Activated naive CD4-positive, alpha-beta T cell treated with anti-CD3 and anti-CD28 coated beads, Interleukin-2, amount 50 U/mL, for 72 hours (primary cell): ENCODE results near the gene SHCBP1. TPM values are rescaled to one million over a fixed set of nuclear protein-coding genes. Genes with fewer than 3 reads are reported as not detected.
"Not testable (repeated sequence)": the region's sequence is repeated elsewhere in the genome, so short reads cannot be mapped to it uniquely, and the experiment has no call there.

ENCODE experiments used
- ATAC-seq, 2 donors: fragments of 150-1000 bp; cut with Tn5 transposase; 2 replicates each; pipeline ENCODE4 v1.10.0; 2021; ENCODE audit warnings: mild to moderate bottlenecking in 2 of 2, moderate library complexity in 2 of 2
- DNase-seq, 2 donors: peaks; one replicate each; pipeline ENCODE4 v3.0.0; 2021 to 2022; ENCODE audit warnings: low spot score in 2 of 2
- H3K27ac Mint-ChIP-seq, 2 donors: one replicate each; pipeline ENCODE4 v1.8.0; 2022; ENCODE audit warnings: mild to moderate bottlenecking in 2 of 2, mixed read lengths in 2 of 2
- H3K36me3 Mint-ChIP-seq, 2 donors: one replicate each; pipeline ENCODE4 v1.8.0; 2022; ENCODE audit warnings: mixed read lengths in 2 of 2
- H3K9me3 Mint-ChIP-seq, 2 donors: one replicate each; pipeline ENCODE4 v1.8.0; 2022; ENCODE audit warnings: mixed read lengths in 2 of 2
- total RNA-seq, 2 donors: library from RNA; stranded (reverse); gene quantifications; one replicate each; pipeline ENCODE4 v1.2.3, GENCODE V29; 2022

The SHCBP1 gene, protein sequence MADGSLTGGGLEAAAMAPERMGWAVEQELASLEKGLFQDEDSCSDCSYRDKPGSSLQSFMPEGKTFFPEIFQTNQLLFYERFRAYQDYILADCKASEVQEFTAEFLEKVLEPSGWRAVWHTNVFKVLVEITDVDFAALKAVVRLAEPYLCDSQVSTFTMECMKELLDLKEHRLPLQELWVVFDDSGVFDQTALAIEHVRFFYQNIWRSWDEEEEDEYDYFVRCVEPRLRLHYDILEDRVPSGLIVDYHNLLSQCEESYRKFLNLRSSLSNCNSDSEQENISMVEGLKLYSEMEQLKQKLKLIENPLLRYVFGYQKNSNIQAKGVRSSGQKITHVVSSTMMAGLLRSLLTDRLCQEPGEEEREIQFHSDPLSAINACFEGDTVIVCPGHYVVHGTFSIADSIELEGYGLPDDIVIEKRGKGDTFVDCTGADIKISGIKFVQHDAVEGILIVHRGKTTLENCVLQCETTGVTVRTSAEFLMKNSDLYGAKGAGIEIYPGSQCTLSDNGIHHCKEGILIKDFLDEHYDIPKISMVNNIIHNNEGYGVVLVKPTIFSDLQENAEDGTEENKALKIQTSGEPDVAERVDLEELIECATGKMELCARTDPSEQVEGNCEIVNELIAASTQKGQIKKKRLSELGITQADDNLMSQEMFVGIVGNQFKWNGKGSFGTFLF
- total RNA-seq, result 10 to 100 TPM; 39.8 to 41.3 TPM

DNA sequence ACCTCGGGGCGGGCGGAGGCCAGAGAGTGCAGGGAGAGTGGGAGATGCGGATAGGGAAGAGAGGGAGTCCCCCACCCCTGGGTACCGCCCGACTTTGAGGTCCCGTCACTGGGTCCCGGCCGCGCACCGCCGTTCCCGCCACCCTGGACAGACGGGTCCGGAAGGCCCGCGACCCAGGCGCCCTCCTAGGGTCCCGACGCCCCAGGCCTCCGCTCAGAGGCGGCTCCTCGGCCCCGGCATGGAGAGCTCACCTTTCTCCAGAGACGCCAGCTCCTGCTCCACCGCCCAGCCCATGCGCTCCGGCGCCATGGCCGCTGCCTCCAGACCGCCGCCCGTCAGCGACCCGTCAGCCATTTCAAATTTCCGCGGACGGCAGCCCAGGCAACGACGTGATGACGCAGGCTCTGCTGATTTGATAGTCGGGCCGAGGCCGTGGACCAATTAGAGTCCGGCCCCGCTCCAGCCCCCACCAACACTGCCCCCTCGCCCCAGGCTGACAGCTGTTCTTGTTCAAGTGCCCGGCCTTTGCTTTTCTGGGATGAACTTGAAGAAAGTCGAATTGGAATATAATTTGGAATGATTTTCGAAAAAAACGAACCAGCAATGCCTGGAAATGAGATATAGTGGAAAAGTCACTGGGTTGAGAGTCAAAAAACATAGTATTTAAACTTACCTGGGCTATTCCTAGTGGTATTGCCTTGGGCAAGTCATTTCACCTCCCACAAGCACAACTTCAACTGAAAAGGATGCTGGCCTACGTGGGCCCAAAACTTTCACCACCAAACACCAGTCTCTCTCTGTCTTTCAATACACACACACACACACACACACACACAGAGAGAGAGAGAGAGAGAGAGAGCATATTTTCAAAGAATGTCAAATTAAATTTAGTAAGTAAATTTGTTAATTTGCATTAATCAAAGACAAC is at the start of gene SHCBP1:
TSS of gene SHCBP1 (minus strand) at position 374 of the 928 bp plus-strand sequence. CDS start at position 354, 20 bp downstream.
- ATAC-seq (peak; percentile 98), DNase-seq (peak; percentile 83 to 84)
- Mint-ChIP-seq H3K9me3 (no peaks in the 10 kb centered on the region), H3K27ac (peak within 1 kb of the TSS; percentile 91 to 94), H3K36me3 (peaks cover 16% of the 10 kb centered on the region in 2 donors)

DNA sequence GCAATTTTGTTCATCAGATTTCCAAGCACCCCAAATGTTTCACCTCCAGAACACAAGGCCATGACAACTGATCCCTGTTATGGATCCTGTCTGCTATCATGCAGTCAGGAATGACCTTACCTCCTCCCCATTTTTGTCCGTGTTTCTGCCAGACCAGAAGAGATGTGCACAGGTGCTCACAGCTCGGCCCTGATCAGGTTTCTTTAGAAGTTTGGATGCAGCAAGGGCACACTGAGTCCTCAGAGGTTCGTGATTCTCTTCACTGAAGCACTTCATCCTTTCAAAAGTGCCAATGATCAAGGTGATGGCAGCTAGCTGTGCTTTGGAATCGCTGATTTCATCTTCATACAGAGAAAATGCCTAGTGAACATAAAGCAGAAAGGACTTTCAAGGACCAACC is 40.9 kb upstream of the SHCBP1 start:
- H3K27ac Mint-ChIP-seq, result no peak overlapping the region
- DNase-seq (no peak), ATAC-seq (no peak)
- peaks cover 5 to 7% of the 10 kb centered on the region in 2 donors for H3K36me3 Mint-ChIP-seq
- H3K9me3 Mint-ChIP-seq, result no peaks in the 10 kb centered on the region

DNA sequence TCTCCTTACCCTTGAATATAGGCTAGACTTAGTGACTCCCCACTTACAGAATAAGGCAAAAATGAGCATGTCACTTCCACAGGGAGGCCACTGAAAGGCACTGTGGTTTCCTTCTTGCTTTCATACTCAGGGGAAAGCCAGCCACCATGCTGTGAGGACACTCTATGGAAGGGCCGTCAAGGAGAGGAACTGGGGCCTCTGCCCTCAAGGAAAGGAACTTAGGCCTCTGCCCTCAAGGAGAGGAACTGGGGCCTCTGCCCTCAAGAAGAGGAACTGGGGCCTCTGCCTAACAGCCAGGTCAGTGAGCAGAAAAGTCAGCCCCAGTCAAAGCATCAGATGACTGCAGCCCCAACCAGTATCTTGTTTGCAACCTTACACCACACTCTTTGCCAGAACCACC is 37.7 kb upstream of the SHCBP1 start:
- ATAC-seq (peak; percentile 87), DNase-seq (no peak)
- H3K27ac Mint-ChIP-seq, result peak overlapping the region in 1 of 2 donors; percentile 84
- peaks cover 7 to 10% of the 10 kb centered on the region in 2 donors for H3K36me3 Mint-ChIP-seq
- no peaks in the 10 kb centered on the region for H3K9me3 Mint-ChIP-seq

DNA sequence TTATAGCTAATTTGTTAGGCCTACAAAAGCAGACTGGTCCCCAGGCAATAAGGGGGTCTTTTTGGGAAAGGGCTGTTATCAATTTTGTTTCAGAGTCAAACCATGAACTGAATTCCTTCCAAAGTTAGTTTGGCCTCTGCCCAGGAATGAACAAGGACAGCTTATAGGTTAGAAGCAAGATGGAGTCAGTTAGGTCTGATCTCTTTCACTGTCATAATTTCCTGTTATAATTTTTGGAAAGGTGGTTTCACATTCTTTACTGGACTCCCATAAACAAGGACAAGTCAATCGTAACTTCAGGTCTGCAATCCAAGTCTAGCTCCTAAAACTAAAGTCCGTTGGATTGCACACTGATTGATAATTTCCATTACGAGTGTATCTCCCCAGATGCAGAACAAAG is 30.1 kb upstream of the SHCBP1 start:
- DNase-seq, result no peak
- Mint-ChIP-seq H3K36me3 (peaks cover 0 to 4% of the 10 kb centered on the region in 2 donors), H3K27ac (no peak overlapping the region), H3K9me3 (no peaks in the 10 kb centered on the region)
- ATAC-seq, result no peak

DNA sequence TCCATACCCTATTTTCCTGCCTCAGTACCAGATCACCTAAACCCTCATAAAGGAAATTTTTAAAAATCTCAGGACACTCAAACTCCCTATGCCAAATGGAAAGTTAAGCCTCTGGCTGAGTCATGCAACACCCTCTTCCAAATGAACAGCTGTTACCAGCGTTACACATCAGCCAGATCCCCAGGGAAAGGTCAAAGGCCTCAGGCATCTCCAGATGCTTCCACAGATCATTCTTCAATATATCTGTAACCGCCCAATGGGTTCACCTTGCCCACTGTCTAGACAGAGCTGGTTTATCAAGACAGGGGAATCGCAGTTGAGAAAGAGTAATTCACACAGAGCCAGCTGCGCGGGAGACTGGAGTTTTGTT is 29.1 kb upstream of the SHCBP1 start:
- Mint-ChIP-seq H3K36me3 (no peaks in the 10 kb centered on the region), H3K27ac (no peak overlapping the region), H3K9me3 (no peaks in the 10 kb centered on the region)
- DNase-seq (no peak), ATAC-seq (no peak)

DNA sequence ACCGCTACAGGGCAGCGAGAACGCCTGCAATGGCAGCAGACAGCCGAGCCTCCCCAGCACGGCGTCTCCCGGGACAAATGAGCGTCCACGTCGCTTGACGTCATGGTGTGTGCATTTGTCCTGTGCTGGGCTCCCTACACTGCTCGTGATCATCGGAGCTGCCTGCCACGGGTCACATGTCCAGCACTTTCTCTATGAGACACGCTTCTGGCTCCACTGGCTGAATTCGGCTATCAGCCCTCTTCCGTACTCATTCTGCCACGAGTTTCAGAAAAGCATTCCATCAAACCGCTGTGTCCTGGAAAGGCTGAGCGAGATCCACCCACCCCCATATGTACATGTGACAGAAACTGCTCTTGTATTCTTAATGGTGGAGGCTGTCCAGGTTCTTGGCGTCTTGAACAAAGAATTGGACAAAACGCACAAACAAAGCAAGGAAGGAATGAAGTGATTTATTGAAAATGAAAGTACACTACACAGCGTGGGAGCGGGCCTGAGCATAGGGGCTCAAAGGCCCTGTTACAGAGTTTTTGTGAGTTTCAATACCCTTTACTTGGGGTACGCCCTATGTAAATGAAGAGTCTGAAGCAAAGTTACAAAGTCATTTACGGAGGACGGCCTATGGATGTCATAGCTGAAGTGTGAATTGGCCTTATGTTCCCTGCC is 28.5 kb upstream of the SHCBP1 start:
- ATAC-seq, result no peak
- no peaks in the 10 kb centered on the region for H3K36me3 Mint-ChIP-seq
- no peak overlapping the region for H3K27ac Mint-ChIP-seq
- H3K9me3 Mint-ChIP-seq, result peaks cover 0 to 5% of the 10 kb centered on the region in 2 donors
- no peak for DNase-seq

DNA sequence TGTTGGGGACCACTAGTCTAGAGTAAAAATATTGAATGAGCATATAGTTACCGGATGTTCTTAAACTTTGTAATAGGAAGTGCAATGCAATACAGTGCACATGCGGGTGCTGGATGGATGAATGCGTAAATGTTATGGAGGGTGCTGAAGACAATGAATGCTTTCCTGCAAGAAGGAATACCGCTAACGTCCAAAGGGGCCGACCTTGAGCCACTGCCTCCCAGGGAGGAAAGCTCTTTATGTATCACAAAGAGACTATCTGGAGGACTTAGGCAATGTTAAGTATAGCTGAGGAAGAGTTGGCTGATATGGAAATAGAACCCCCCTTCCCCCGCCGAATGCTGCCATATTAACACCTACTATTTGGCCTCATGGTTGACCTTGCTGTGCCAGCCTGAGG is 27.5 kb upstream of the SHCBP1 start:
- Mint-ChIP-seq H3K36me3 (peaks cover 4 to 8% of the 10 kb centered on the region in 2 donors), H3K27ac (no peak overlapping the region), H3K9me3 (peaks cover 8% of the 10 kb centered on the region in 2 donors)
- DNase-seq (no peak), ATAC-seq (no peak)

DNA sequence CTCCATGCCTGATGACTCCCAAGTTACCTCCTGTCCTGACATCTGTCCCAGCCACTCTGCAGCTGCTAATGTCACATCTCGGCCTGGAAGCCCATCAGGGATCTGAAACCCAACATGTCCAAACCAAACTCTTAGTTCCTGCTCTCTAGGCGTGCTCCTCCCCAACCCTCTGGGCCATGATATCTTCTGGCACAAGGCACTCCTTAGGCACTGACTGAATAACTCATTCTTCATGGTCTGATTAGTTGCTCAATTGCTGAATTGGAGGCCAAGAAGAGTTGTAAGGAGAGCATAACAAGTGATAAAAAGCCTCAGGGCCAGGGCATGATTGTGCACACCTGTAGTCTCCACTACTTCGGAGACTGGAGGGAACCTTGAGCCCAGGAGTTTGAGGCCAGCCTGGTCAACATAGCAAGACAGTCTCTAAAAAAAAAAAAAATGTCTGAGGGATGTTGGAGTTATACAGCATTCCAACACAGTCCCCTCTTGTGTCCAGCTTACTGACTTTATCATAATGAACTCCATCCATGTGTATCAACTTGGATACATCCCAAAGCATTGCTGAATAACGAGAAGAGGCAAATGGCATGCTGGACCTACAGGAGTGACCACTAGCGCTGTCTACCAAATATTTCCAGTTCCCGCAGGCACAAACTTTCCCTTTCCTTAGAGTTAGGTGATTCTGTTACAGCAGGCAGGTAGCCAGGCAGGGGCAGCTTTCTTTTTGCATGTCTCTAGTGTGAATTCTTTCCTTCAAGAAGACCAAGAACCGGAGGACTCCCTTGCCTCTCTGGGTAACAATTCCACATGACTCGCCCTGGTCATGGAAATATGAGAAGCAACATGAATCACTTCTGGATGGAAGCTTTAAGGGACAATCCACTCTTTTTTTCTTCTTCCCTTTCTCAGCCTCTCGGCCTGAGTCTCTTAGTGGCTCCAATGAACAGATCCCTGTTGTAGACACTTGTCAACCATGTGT is 18.1 kb upstream of the SHCBP1 start:
- ATAC-seq (no peak), DNase-seq (no peak)
- Mint-ChIP-seq H3K27ac (peak overlapping the region in 1 of 2 donors; percentile 20), H3K9me3 (peaks cover 12 to 20% of the 10 kb centered on the region in 2 donors), H3K36me3 (peaks cover 24 to 27% of the 10 kb centered on the region in 2 donors)

DNA sequence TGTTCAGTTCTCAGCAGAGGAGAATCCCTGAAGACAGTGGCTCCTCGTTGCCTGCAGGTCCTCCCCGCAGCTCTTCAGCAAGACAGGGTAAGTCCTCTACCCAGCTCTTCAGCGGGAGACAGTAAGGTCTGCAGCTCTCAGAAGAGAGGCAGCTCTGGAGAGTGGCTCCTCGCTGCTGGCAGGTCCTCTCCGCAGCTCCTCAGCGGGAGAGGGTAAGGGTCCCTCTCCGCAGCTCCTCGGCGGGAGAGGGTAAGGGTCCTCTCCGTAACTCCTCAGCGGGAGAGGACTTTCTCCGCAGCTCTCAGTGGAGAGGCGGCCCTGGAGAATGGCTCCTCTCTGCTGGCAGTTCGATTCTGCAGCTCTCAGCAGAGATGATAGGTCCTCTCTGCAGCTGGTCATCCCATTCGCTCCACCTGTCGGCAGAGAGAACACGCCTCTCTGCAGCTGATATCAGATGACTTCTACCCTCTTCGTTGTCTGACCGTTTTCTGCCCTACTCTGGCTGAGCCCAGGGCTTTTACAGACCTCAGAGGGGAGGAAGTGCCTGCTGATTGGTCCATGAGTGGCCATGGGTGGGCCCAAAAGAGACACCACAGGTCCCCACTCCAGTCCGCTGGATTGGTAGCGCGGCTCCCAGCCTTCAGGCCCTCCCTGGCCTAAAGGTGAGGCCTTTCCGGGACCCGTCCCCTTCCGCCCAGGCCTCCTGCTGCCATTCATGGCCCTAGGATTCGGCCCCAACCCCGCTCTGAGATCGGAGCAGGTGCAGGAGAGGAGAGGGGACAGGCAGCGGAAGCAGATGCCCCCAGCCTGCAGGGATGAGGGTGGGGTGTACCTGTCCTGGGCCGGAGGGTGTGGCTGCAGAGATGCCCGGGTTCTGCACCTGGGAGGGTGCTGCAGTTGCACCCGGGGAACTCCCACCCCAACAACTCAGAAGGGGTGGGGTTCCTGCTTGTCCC is 11.9 kb upstream of the SHCBP1 start:
- no peak for ATAC-seq
- Mint-ChIP-seq H3K27ac (no peak overlapping the region), H3K36me3 (no peaks in the 10 kb centered on the region), H3K9me3 (no peaks in the 10 kb centered on the region)
- DNase-seq, result no peak

DNA sequence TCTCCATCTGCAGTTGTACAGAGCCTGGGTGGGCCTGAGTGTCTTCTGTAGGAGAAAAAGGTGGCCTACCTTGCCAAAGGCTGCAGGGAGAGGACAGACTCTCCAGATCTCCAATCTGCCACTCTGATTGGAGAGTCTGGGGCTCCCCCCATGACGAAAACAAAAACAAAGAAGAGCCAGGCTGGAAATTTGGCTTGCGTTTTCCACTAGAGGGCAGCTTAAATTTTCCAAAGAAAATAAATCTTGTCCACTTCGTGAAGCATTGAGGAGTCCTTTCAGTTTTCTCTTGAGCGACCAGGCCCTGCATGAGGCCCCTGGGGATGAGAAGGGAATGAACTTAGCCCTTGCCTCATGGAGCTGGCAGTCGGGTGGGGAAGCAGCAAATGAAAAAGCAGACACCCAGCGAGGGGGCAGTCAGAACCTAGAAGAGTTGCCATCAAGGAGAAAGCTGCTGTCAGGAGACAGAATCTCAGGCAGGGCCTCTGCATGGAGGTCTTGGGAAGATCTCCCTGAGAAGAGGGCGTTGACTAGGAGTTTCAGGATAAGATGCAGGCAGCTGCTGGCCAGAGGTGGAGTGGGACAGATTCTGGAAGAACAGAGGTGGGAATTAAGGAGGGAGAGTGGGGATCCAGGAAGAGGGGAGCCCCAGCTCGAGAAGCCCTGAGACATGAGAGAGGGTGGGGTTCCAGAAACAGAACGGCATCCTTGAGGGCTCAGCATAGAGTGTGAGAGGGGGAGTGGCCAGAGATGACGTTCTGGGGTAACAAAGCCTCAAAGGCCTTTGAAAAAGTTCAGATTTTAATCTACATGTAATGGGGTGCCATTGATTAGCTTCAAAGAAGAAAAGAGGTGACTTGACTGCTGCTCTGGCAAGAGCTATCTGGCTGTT is 8.4 kb upstream of the SHCBP1 start:
- Mint-ChIP-seq H3K27ac (no peak overlapping the region), H3K36me3 (no peaks in the 10 kb centered on the region), H3K9me3 (no peaks in the 10 kb centered on the region)
- DNase-seq, result no peak
- ATAC-seq, result no peak

DNA sequence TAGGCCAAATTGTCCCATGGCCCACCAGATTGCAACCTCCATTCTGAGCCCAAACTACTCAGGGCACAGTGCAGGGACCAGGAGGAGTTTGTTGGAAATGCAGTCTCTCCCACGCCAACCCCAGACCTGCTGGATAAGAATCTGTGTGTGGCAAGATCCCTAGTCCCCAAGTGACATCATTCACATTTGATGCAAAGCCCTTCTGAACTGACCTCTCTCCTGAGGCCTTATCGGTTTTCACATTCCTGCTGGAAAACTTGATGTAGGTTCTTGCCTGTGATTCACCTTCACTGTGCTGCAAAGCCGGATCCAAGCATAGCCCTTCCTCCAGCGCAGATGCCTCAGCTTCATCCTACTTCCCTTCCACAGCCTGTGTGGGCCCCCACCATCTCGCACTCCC is 6.6 kb upstream of the SHCBP1 start:
- ATAC-seq, result no peak
- H3K27ac Mint-ChIP-seq, result no peak overlapping the region
- no peaks in the 10 kb centered on the region for H3K9me3 Mint-ChIP-seq

DNA sequence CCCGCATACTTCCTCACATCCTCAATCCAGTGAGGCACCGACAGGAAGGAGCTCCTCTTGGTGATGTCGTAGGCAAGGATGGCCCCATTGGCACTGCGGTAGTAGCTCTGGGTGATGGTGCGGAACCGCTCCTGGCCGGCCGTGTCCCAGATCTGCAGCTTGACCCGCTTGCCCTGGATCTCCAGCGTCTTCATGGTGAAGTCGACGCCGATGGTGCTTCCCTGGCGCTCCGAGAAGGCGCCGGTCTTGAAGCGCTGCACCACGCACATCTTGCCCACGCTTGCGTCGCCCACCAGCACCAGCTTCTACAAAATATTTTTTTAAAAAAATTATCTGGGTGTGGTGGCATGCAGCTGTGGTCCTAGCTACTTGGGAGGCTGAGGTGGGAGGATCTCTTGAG is 5.5 kb upstream of the SHCBP1 start:
- not testable (repeated sequence) for ATAC-seq, H3K27ac Mint-ChIP-seq, H3K9me3 Mint-ChIP-seq, DNase-seq, H3K36me3 Mint-ChIP-seq

More for the DNA sequence above, 6.6 kb upstream of the SHCBP1 start:
- H3K36me3 Mint-ChIP-seq, result no peaks in the 10 kb centered on the region
- no peak for DNase-seq

DNA sequence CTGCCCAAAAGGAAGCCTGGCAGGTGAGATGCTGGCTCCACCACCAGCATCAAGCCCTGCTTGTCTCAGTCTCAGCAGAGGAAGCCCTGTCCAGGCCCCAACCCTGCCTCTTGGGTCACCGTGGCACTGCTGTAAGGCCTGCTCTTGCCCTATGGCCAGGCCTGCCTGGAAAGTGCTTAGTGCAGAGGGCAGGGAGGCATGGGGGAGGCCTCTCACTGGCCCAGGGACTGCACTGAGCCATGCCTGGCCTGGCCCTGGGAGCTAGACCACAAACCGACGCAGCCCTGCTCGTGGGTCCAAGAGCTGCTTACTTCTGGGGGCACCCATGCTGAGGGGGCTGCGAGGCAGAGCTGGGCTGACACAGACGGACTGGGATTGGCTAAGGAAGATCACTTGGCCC is 3.7 kb upstream of the SHCBP1 start:
- H3K36me3 Mint-ChIP-seq, result peaks cover 10 to 15% of the 10 kb centered on the region in 2 donors
- not testable (repeated sequence) for H3K9me3 Mint-ChIP-seq, DNase-seq, H3K27ac Mint-ChIP-seq, ATAC-seq
